ENCODE data around the gene LRRFIP2.
"Not testable (repeated sequence)": the region's sequence is repeated elsewhere in the genome, so short reads cannot be mapped to it uniquely, and the experiment has no call there.

Gene LRRFIP2, protein sequence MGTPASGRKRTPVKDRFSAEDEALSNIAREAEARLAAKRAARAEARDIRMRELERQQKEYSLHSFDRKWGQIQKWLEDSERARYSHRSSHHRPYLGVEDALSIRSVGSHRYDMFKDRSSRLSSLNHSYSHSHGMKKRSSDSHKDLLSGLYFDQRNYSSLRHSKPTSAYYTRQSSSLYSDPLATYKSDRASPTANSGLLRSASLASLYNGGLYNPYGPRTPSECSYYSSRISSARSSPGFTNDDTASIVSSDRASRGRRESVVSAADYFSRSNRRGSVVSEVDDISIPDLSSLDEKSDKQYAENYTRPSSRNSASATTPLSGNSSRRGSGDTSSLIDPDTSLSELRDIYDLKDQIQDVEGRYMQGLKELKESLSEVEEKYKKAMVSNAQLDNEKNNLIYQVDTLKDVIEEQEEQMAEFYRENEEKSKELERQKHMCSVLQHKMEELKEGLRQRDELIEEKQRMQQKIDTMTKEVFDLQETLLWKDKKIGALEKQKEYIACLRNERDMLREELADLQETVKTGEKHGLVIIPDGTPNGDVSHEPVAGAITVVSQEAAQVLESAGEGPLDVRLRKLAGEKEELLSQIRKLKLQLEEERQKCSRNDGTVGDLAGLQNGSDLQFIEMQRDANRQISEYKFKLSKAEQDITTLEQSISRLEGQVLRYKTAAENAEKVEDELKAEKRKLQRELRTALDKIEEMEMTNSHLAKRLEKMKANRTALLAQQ

DNA sequence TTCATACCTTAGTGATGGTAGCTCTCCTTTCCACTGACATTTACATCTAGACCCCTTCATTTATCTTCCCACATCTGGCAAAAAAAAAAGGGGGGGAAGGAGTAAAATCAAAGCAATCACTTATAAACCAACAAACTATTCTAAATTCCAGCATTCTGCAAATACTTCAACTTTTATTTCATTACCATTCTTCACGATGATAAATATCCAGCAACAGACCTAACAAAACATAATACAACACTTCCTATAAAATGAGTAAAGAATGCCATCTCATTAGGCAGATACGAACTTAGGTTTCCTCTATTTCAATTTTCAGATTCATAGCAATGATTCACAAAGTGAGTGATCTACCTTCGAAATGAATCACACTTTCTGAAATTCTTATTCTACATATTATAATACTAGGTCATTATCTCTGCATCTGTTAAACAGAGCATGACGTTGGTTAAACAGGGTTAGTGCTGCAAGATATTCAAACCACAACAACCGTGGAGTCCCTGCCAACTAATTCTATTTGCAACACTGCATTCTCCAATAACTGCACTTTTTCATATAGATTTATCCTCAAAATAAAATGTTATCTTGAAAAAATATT lies at the start of gene LRRFIP2:
LRRFIP2 (minus strand) TSS at position 51 of the 595 bp plus-strand sequence. CDS start 25,599 bp downstream, outside the sequence.
- DNase-seq: no peak

- DNase-seq: no peak
Observed at GRCh38 chr3:37223576-37223975, 49.2 kb upstream of the LRRFIP2 start.

DNA sequence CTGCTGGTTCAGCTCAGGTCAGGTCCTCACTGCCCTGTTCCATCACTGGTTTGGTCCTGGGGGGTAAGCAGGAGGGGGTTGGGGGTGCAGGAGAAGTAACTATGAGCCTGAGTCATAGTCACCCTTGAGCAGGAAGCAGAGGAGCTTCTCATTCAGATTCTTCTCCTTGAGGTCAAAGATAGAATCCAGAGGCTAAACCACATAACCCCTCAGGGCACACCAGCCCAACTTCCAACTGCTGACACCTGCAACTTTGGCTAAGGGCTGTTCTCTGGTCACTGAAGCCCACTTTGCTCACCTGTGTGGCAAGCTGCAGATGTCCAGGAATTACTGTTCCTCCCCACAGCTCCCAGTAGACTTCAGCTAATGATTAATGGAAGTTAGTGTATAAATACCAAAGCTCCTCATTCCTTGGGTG lies 48.8 kb upstream of the LRRFIP2 start:
- no peak for DNase-seq

DNA sequence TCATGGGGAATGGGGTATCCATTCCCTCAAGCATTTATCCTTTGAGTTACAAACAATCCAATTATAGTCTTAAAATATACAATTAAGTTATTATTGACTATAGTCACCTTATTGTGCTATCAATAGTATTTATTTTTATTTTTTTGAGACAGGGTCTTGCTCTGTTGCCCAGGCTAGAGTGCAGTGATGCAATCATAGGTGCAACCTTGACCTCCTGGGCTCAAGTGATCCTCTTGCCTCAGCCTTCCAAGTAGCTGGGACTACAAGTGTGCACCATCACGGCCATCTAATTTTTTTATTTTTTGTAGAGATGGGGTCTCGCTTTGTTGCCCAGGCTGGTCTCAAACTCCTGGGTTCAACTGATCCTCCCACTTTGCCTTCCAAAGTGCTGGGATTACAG lies 48.2 kb upstream of the LRRFIP2 start:
- DNase-seq: not testable (repeated sequence)

- DNase-seq: no peak
Observed at GRCh38 chr3:37221407-37221806, 47.0 kb upstream of the LRRFIP2 start.

DNA sequence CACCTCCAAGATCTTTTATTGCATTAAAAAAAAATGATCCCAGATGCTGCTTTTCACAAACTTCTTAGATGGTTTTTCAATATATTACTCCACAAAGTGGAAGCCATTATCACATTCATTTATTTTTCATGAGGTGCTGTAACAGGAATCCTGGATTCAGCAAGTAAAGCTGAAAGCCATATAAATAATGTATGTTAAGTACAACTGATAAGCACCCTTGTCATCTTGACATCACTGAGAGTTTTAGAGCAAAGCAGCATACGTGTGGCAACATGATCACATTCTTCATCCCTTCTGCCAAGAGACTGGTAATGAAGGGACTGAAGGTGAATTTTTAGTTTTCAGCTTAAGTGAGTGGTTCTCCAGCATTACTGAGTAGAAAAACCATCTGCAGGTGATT lies 44.9 kb upstream of the LRRFIP2 start:
- no peak for DNase-seq

DNA sequence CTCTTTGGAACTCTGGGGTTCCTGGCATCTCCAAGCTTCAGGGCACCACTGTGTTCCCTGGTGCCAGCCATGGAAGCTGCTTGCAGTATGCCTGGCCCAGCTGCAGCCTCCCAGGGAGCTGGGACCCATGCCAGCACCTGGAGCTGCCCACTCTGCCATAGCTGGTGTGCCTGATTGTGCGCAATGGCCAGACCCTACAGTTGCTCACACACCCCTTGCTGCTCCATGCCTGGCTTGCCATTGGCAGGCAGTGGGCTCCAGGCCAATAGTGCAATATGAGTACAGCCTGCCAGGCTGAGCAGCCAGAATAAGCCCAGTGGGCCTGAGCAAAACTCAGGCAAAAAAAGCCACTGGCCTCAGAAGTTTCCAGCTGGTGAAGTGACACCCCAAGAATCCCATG lies 43.8 kb upstream of the LRRFIP2 start:
- DNase-seq: peak; percentile 40

DNA sequence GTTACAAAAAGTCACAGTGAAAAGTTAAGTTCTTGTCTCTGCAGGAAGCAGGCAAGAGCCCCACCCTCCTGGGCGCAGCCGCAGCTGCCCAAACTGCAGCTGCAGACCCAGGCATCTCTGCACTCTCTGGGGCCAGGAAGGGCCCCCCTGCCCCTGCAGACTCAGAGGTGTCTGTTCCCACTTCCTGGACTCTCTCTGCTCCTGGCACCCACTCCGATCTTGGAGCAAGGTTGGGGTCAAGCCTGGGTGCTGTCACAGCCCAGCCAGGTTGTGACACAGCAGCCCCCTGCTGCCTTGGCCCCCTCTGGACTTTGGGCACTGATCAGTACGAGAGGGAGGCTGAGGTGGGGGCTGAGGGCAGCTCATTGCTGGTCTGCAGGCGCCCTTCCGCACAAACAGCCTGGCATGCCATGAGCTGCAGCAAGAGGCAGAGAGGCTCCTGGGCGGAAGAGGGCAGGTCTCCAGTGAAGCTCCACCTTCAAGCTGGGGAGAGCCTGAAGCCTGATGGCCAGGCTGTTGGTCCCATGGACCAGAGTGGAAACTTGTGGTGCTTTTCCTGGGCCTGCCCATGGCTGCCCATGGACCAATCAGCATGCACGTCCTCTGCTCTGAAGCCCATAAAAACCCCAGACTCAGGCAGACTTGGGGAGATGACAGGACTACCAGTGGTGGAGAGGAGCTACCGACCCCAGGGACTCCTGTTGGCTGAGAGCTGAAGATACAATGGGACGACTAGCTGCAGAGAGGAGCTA lies 42.9 kb upstream of the LRRFIP2 start:
- DNase-seq: no peak

- DNase-seq: no peak
Observed at GRCh38 chr3:37216597-37217097, 42.3 kb upstream of the LRRFIP2 start.

GRCh38 chr3:37214076-37214475 lies 39.7 kb upstream of the LRRFIP2 start:
- DNase-seq: no peak

GRCh38 chr3:37210230-37210629 lies 35.8 kb upstream of the LRRFIP2 start:
- DNase-seq: no peak

DNA sequence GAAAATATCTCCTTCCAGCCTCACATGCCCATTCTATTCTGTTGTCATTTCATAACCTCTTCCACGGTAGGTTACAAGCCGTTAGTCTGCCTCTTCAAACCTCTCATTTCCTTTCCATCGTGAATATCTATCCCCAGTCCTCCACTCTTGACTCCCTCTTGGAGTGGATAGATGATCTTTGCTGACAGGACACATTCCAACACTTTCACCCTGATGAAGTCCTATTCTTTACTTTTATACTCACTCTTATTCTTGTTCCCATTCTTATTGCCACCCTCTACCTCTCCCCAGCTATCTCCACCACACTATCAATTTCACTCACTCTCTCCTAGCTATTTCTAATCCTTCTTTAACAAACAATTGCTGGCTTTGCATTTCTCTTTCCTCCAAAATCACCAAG lies 34.2 kb upstream of the LRRFIP2 start:
- not testable (repeated sequence) for DNase-seq

DNA sequence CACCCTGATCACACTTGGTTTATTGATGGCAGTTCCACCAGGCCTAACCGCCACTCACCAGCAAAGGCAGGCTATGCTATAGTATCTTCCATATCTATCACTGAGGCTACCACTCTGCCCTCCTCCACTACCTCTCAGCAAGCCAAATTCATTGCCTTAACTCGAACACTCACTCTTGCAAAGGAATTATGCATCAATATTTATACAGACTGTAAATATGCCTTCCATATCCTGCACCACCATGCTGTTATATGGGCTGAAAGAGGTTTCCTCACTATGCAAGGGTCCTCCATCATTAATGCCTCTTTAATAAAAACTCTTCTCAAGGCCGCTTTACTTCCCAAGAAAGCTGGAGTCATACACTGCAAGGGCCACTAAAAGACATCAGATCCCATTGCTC lies 33.6 kb upstream of the LRRFIP2 start:
- DNase-seq: not testable (repeated sequence)

DNA sequence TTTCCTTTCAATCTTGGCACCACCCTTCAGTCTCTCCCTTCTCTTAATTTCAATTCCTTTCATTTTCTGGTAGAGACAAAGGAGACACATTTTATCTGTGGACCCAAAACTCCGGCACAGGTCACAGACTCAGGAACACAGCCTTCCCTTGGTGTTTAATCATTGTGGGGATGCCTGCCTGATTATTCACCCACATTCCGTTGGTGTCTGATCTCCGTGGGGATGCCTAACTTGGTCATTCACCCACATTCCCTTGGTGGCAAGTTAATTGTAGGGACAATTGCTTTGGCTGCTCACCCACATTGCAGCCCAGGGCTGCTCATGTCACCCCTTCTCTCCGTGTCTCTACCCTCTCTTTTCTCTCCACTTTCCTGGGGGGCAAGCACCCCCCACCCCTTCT lies 31.7 kb upstream of the LRRFIP2 start:
- DNase-seq: not testable (repeated sequence)

GRCh38 chr3:37204314-37204713 lies 29.9 kb upstream of the LRRFIP2 start:
- no peak for DNase-seq

DNA sequence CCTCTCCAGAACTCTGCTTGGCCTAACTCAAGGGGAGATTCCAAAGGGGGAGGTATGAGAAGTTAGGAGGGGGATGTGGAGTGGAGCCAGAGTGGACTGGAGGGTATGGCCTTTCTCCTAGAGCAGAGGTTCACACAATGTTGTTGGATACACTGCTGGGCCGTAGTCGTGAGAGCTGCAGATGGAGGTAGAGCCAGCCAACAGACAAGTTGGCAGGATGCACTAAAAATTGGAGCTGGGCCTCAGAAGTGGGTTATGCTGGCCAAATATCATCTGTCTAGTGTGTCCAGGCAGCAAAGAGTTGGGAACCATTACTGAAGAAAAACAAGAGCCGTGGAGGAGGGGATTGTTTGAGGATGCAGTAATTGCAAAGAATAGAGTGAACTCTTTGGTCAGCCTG lies 27.7 kb upstream of the LRRFIP2 start:
- DNase-seq: no peak

DNA sequence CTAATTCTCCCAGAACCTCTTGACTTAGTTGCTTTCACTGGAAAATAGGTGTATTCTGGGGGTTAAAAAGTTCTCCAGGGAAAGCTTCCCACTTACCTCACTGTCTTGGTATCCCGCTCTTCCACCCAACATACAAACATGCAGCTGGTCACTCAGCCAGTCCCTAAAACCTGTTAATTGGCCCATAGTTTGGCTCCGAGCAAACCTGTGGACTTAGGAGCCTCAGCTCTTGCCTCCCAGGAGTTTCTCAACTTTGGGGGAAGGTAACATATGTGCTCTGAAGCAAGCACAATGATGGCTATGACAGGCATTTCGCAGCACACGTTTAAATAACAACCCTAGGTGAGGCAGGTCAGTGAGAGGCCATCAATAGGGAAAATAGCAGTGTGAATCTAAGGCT lies 25.8 kb upstream of the LRRFIP2 start:
- no peak for DNase-seq

- no peak for DNase-seq
Observed at GRCh38 chr3:37198996-37199395, 24.6 kb upstream of the LRRFIP2 start.

DNA sequence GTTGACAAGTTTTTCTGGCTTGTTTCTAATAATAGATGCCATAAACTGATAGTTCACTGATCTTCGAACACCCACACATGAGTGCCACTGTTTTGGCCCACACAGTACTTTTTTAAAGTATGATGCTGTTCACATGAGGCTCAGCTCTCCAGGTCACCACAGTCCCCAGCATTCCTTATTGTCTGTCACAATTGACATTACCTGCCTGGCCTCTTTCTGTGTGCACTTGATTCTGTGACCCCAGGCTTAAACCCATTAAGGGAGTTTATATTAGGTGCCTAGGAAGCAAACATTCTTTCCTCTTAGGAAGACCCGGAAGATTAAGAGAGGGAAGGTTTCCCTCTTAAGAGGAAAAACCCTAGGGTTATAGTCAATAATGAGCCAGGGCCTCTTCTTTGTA lies 24.2 kb upstream of the LRRFIP2 start:
- DNase-seq: no peak

GRCh38 chr3:37197810-37198371 lies 23.5 kb upstream of the LRRFIP2 start:
- DNase-seq: no peak

DNA sequence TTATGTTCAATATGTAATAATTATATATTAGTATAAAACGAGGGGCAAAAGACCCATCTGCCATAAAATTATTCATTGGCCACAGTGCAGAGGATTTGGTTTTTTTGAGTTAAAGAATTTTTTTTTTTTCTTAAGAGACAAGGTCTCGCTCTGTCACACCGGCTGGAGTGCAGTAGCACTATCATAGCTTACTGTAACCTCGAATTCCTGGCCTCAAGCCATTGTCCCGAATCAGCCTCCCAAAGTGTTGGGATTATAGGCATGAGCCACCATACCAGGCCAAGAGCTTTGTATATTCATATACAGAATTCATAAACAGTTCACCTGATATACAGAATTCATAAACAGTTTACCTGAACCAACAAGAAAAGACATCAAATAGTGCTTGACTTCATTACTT lies 20.2 kb upstream of the LRRFIP2 start:
- DNase-seq: no peak

DNA sequence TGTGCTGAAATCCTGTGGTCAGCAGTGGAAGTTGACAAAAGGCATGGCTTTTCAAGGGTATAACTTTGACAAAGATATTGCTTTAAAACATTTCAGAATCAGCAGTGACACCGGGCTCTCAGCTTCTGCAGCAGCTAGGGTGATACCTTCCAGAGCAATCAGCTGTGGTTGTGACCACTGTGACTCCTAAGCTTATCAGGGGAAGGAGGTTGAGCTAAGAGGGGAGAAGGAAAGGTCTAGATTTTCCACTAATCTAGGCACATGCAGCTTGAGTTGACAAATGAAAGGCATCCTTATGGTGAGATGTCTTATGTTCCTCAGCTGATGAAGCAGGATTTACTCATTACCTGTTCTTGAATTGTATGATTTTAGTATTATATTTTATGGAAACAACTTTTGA lies 16.3 kb upstream of the LRRFIP2 start:
- DNase-seq: no peak

DNA sequence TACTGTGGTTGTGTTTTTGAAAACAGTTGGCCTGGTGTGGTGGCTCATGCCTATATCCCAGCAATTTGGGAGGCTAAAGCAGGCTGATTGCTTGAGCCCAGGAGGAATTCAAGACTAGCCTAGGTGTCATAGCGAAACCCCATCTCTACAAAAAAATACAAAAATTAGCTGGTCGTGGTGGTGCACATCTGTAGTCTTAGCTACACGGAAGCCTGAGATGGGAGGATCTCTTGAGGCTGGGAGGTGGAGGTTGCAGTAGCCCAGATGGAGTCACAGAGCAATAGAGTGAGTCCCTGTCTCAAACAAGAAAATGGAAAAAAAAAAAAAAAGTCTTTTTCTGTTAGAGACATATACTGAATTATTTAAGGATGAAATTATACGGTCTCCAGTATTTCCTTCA lies 14.7 kb upstream of the LRRFIP2 start:
- DNase-seq: no peak
